NCI-H187 treated with DMSO at 0.1 percent for 48 hours (cell line): Measurements from ENCODE around the gene EPHB1.

Source experiments
- DNase-seq: peaks from one replicate; lab custom pipeline; 2025; lab: John Stamatoyannopoulos, UW

Gene EPHB1

GRCh38 chr3:134850761-134851160, 55.7 kb downstream of the EPHB1 start:
- no peak for DNase-seq

GRCh38 chr3:134852132-134852531, 57.1 kb downstream of the EPHB1 start:
- DNase-seq, result no peak

DNA sequence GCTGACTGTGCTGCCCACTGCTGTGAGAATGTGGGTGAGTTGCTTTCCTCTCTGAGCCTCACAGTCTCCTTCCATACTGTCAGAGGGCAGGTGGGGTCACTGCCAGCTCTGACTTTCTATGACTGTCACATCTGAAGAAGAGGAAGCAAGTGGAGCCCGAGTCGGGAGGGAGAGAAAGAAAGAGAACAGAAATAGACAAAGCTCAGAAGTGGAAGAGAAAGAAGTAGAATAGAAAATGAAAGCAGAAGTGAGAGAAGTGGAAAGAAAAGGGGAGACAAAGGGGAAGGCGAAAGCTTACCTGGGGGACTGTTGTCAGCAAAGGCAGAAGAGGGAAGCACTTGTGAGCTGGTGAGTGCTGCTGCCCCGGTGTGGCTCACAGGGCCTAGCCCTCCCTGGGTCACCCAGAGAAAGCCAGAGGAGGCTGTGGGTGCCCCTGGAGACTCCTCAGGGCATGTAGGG, 57.9 kb downstream of the EPHB1 start:
- DNase-seq, result no peak

- no peak for DNase-seq
Measured at GRCh38 chr3:134854254-134854653, 59.2 kb downstream of the EPHB1 start.

DNA sequence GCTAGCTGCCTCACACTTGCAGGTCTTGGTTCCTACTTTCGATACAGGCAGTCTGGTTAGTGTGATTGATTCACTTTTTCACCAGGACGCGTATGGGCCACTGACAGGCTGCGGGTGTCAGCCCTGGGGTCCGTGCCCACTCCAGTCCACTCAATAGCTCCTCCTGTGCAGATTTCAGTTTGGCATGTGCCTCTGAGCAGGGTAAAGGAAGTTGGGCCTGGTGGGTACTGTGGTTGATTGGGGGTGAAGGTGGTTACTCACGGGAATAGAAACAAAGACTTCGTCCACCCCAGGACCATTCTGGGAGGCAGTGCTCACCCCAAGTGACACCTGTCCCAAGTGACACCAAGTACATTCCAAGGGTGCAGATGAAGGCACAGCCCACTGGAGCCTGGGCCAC, 62.3 kb downstream of the EPHB1 start:
- no peak for DNase-seq

DNA sequence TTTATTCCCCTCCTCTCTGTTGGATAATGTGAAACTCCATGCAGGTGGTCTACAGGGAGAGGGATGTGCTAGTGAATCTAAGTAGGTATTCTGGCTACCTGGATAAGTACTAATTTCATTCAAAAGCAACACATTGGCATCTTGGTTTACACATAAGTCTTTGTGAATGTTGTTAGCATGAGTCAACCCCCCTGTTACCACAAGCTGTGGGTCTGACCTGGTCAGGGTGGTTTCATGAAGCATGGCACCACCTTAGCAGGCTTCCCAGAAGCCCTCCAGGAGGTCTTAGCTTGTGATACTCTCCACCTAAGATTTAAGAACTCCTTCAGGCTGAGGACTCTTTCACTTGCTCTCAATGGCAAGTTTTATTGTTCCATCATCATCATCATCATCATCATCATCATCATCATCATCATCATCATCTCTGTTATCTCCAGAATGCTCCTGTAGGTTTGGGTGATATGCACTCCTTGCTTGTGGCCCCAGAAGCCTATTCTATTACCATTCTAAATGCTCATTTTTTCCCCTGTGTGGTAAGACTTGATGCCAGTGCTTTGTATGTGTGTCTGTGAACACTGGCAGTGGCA, 62.8 kb downstream of the EPHB1 start:
- no peak for DNase-seq

GRCh38 chr3:134858441-134859035, 63.5 kb downstream of the EPHB1 start:
- no peak for DNase-seq

GRCh38 chr3:134859341-134859740, 64.3 kb downstream of the EPHB1 start:
- no peak for DNase-seq

GRCh38 chr3:134860141-134860540, 65.1 kb downstream of the EPHB1 start:
- DNase-seq, result no peak

DNA sequence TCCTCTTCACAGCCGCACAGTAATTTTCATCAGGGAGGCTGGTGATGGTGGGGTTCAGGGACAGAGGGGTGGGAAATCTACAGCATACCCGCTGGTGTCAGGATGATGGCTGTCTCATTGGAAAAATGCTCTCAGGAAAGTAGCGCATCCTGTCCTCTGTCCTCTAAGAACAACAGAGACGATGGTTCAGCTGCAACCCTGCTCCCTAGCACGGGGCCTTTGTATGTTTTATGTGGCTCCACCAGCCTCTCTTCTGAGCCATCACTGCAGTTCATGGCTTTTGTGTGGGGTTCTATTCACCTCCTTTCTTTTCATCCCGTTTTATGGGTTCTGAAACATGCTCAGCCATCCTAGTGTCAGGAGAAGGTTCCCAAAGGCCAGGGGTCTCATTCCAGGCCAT, 68.9 kb downstream of the EPHB1 start:
- no peak for DNase-seq

GRCh38 chr3:134864636-134865035, 69.6 kb downstream of the EPHB1 start:
- no peak for DNase-seq

DNA sequence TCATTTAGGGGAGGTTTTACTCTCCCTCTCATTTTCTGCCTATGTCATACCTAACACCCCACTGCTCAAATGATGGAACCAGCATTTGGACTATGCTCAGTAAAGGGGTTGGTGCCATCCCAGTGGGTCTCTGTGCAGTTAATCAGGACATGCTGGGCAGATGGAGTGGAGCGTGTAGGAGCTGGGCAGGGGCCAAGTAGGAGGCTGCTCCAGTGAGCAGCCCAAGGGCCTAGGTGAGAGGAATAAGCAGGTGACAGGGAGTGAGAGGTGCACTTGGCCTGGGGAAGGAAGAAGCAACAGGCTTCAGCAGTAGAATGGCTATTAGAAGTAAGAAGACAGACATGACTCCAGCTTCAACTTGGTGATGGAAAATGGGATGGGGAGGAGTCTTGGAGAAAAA, 72.2 kb downstream of the EPHB1 start:
- DNase-seq, result no peak

DNA sequence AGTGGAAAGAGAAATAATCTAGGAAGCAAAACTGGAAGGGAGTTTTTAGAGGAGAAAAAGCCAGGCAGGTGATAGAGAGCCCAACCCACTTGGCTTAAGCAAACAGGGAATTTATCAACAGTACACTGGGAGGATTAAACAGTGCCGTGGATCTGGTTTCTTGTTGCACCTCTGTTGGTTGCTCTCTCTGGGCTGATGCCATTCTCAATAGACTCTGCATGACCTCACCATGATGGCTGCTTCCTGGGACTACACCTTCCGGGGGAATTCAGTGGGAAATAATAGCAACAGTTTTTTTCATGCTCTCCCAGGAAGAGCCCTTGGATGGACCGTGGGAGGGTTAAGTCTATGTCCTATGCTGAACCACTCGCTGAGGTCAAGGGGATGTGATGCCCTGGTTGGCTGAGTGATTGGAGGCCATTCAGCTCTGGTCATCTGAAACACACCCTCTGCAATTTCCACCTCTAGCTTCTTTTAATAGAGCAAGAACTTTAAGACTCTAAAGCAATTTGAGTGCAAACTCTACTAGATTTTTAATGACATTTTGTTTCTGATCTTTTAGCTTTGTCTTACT, 74.2 kb downstream of the EPHB1 start:
- no peak for DNase-seq

DNA sequence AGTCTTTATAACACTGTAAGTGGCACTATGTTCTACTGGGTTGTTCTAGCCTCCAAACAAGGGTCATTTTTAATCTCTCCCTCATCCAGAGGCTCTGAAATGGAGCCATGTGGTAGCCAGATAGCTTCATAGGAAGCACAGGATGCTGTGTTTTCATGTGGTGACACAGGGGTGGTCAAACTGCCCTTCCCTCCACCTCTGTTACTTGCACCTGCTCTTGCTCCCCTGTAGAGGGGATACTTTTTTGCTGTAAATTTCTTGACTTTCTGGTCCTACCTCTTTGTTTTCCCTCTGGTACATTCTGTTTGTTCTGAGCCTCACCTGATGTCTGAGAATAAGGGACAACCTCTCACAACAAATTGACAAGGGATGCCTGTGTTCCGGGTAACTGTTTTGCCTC, 76.8 kb downstream of the EPHB1 start:
- no peak for DNase-seq

- no peak for DNase-seq
Measured at GRCh38 chr3:134872440-134873388, 77.7 kb downstream of the EPHB1 start.

- DNase-seq, result no peak
Measured at GRCh38 chr3:134873789-134874188, 78.7 kb downstream of the EPHB1 start.

DNA sequence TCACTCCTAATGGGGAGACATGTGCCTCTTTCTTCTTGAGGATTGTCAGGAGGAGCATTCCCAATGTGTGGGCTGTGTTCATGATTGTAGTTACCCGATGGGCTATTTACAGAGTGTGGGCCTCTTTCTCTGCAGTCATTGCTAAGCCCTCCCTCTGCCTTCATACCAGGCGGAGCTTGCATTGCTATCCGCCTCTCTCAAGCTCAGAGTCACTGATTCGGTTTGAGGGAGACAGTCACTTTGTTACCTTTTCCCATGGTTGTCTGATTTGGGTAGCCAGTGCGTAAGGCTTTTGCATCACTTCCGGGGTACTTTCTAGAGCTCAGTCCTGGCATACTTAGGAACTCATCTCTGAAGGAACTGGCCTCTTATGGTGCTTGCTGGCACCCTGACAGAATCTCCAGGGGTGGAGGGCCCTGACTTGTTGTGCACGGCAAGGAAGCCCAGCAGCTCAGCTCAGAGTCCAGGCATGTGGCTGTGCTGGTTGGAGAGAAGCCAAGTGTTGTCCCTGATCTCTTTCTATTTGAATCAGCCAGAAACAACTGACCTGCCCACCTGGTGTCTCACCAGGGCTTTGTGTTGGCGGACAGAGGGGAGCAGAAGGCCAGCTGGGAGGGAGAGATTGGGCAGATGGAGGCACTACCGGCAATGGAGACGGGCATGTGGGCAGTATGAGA, 79.8 kb downstream of the EPHB1 start:
- DNase-seq, result no peak

- no peak for DNase-seq
Measured at GRCh38 chr3:134876836-134877235, 81.8 kb downstream of the EPHB1 start.

GRCh38 chr3:134877788-134878187, 82.7 kb downstream of the EPHB1 start:
- DNase-seq, result no peak

GRCh38 chr3:134879990-134880389, 84.9 kb downstream of the EPHB1 start:
- DNase-seq, result no peak

DNA sequence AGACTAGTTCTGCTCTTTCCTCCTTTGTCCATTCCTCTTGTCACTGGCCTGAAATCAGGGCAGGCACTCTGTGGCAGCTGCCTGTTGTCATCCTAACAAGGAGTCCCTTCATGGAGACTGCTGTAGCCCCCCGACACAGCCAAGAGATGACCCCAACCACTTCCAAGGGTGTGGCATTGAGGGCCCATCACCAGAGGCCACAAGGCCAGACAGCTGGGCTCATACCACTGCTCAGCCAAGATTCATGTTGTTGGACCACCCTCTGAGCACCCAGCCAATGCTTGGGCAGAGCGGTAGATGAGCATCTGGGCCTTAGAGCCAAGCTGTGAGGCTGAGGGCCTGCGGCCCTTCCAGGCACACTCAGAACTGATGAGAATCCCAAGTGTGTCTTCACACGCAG, 85.4 kb downstream of the EPHB1 start:
- no peak for DNase-seq

DNA sequence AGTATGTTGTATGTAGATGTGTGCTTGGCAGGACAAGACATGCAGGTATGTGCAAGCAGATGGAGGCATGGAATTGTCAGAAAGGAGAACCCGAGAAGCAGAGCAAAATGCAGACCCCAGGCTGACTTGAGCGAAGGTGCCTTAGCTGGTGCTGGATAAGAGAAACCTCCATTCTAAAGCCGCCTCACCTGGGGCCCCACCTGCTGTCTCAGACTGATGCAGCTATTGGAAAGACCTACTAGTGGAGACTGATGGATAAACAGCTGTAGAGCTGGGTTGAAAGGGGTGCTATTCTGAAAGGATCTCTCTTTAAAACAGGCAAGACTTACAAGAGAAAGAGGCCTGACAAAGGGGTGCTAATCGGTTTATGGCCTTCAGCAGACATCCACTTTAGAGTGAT, 86.2 kb downstream of the EPHB1 start:
- no peak for DNase-seq
